ENCODE results near the gene EPS8L3. TPM values are rescaled to one million over a fixed set of nuclear protein-coding genes. Genes with fewer than 3 reads are reported as not detected.
"Not testable (repeated sequence)": the region's sequence is repeated elsewhere in the genome, so short reads cannot be mapped to it uniquely, and the experiment has no call there.

The EPS8L3 gene
- total and polyA plus RNA-seq, 8 donors: 0.39 to 4.3 (median 1.4) TPM

GRCh38 chr1:109799445-109799844, 35.7 kb upstream of the EPS8L3 start:
- Histone ChIP-seq H3K4me1 (no peaks in the 10 kb centered on the region), H3K27ac (no peak overlapping the region), H3K36me3 (no peaks in the 10 kb centered on the region), H3K9me3 (no peaks in the 10 kb centered on the region), H3K27me3 (no peaks in the 10 kb centered on the region), H3K4me3 (no peak overlapping the region)
- ATAC-seq (no peak), DNase-seq (no peak), FAIRE-seq (no peak)
- no peak for TF ChIP-seq CTCF (IDR thresholded peaks at IDR 0.05)
- intact Hi-C loops (cut with DNase I): no loop called here
- WGBS, 2 donors: 49 to 65% methylated on average over 1 of the region's 1 CpG

GRCh38 chr1:109797303-109797595, 33.5 kb upstream of the EPS8L3 start:
- FAIRE-seq; ATAC-seq; H3K4me1 ChIP-seq; H3K4me3 ChIP-seq; H3K36me3 ChIP-seq; H3K27ac ChIP-seq; intact Hi-C loops (cut with DNase I); H3K27me3 ChIP-seq; H3K9me3 ChIP-seq: not testable (repeated sequence)
- DNase-seq: peak in 1 of 6 donors; percentile 0
- WGBS, 2 donors: 86 to 93% methylated on average over 5 of the region's 5 CpGs

GRCh38 chr1:109796484-109797302, 33.0 kb upstream of the EPS8L3 start:
- Histone ChIP-seq H3K4me3 (no peak overlapping the region), H3K9me3 (no peaks in the 10 kb centered on the region), H3K36me3 (no peaks in the 10 kb centered on the region), H3K4me1 (peaks cover 0 to 11% (median 0%) of the 10 kb centered on the region in 3 donors), H3K27ac (no peak overlapping the region), H3K27me3 (no peaks in the 10 kb centered on the region)
- FAIRE-seq (no peak), DNase-seq (no peak), ATAC-seq (peak in 1 of 4 donors; percentile 11)
- intact Hi-C loops (cut with DNase I): no loop called here
- WGBS, 2 donors: 73 to 79% methylated on average over 7 of the region's 7 CpGs
- no peak for TF ChIP-seq CTCF (IDR thresholded peaks at IDR 0.05)

- ATAC-seq: no peak
- WGBS, 2 donors: 71 to 80% methylated on average over 19 of the region's 19 CpGs
- Histone ChIP-seq H3K4me1 (peaks cover 0 to 11% (median 0%) of the 10 kb centered on the region in 3 donors), H3K36me3 (no peaks in the 10 kb centered on the region), H3K4me3 (no peak overlapping the region), H3K27me3 (no peaks in the 10 kb centered on the region), H3K27ac (no peak overlapping the region), H3K9me3 (no peaks in the 10 kb centered on the region)
- peak in 1 of 6 donors; percentile 39 for DNase-seq
- intact Hi-C loops (cut with DNase I): no loop called here
- TF ChIP-seq CTCF (IDR thresholded peaks at IDR 0.05): no peak
- no peak for FAIRE-seq
These were observed 30.8 kb upstream of the EPS8L3 start for GRCh38 chr1:109794319-109795132.

GRCh38 chr1:109793486-109794318, 30.0 kb upstream of the EPS8L3 start:
- intact Hi-C loops (cut with DNase I): no loop called here
- Histone ChIP-seq H3K36me3 (no peaks in the 10 kb centered on the region), H3K9me3 (no peaks in the 10 kb centered on the region), H3K4me3 (no peak overlapping the region), H3K27ac (peak overlapping the region in 1 of 4 donors; percentile 6), H3K4me1 (peaks cover 0 to 11% (median 0%) of the 10 kb centered on the region in 3 donors), H3K27me3 (no peaks in the 10 kb centered on the region)
- peak; percentile 58 to 71 (median 64) for ATAC-seq
- peak in 4 of 6 donors; percentile 30 to 47 (median 37) for DNase-seq
- WGBS, 2 donors: 55 to 60% methylated on average over 11 of the region's 11 CpGs
- TF ChIP-seq CTCF (IDR thresholded peaks at IDR 0.05): no peak
- no peak for FAIRE-seq
